22Rv1 (cell line): Measurements from ENCODE around the gene KLHL21.

Experiments used
- CTCF ChIP-seq: fragments of 450-650 bp; IDR thresholded peaks from 2 replicates; pipeline ENCODE4 v1.5.1; 2017; ENCODE audit warnings: mild to moderate bottlenecking
- ZFX ChIP-seq: fragments of 450-650 bp; IDR thresholded peaks from 2 replicates; pipeline ENCODE4 v1.6.1; 2017; ENCODE audit warnings: antibody characterized with exemption, borderline replicate concordance

- TF ChIP-seq CTCF (no peak), ZFX (no peak)
Measured at GRCh38 chr1:6637770-6638169, 35.1 kb upstream of the KLHL21 start.
